ENCODE results near the gene HTRA3.

The HTRA3 gene

GRCh38 chr4:8283161-8283560, 13.6 kb downstream of the HTRA3 start:
- no peak for DNase-seq

DNA sequence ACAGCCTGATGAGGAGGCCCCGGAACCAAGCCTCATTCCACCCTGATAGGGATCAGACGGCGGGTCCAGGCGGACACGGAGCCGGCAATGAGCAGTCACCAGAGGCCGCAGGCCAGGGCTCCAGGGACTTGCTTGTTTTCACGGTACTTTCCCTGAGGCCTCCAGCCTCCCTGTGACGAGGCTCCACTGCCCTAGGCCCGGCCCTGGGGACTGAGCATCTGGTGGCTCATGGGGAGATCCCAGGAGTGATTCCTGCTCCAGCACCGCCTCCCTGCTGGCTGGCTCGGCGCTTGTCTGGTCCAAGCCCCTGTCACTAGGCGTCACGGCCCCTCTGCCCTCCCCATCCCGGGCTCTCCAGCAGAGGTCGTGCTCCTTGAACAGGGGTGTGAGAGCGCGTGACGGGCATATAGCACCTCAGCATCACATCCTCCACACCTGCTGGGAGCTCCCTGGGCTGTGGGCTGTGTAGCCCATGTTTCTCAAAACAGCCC, 14.1 kb downstream of the HTRA3 start:
- DNase-seq: no peak

- no peak for DNase-seq
Measured at GRCh38 chr4:8284391-8284790, 14.8 kb downstream of the HTRA3 start.

DNA sequence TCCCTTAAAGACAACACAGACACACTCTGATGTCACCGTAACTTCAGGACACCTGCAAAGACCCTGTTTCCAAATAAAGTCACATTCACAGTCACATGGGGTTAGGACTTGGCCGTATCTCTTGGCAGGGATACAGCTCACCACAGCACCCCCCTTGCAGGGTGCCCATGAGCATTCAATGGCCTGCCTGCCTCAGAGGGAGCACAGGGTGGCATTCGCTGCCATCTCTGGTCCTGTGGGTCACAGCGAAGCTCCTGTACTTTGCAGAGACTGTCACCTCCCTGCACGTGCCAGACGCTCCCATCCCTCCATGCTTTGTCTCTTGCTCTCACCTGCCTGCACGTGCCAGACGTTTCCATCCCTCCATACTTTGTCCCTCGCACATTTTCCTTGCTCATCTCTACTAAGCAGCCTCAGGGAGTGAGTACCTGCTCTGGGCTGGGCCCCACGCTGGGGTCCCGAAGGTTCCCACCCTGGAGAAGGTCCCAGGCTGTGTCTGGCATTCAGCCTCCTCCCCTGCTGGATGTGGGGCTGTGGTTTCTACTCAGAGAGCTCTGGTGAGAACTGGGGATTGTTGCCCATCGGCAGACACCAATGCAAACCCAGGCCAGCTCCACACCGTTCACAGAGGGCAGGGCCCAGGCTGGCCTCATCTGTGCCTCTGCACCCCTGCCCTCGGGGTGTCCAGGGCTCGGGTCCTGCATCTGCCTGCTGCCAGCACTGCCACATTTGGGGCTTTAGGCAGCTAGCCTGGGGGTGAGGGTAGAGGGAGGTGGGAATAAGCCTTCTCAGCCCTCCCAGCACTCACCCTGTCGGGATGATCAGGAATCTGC, 15.8 kb downstream of the HTRA3 start:
- DNase-seq: no peak

DNA sequence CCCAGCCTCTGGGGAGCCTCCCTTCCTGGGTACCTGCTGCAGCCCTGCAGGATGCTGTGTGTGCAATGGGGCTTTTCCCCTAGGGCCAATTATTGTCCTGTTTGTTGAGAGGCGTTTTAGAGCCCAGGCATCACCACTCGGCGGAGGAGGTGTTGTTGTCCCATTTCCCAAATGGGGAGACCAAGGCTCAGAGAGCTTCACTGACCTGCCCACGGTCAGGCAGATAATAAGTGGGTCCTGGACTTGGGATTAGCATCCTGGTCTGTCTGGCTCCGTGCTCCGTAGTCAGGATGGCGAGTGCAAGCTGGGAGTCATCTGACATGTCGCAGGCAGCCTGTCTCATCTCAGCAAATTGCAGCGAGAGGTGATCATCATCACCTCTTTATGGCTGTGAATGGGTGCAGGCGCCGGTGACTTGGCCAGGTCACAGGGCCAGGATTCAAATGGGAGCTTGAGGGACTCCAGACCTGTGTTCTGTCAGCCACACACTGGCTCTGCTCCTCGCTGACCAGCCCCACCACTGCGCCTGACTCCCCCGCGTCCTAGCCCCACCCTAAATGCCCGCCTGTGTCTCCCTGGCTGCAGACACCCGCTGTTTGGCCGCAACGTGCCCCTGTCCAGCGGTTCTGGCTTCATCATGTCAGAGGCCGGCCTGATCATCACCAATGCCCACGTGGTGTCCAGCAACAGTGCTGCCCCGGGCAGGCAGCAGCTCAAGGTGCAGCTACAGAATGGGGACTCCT, 16.6 kb downstream of the HTRA3 start:
- DNase-seq: no peak

- DNase-seq: no peak
Measured at GRCh38 chr4:8286719-8287342, 17.3 kb downstream of the HTRA3 start.

DNA sequence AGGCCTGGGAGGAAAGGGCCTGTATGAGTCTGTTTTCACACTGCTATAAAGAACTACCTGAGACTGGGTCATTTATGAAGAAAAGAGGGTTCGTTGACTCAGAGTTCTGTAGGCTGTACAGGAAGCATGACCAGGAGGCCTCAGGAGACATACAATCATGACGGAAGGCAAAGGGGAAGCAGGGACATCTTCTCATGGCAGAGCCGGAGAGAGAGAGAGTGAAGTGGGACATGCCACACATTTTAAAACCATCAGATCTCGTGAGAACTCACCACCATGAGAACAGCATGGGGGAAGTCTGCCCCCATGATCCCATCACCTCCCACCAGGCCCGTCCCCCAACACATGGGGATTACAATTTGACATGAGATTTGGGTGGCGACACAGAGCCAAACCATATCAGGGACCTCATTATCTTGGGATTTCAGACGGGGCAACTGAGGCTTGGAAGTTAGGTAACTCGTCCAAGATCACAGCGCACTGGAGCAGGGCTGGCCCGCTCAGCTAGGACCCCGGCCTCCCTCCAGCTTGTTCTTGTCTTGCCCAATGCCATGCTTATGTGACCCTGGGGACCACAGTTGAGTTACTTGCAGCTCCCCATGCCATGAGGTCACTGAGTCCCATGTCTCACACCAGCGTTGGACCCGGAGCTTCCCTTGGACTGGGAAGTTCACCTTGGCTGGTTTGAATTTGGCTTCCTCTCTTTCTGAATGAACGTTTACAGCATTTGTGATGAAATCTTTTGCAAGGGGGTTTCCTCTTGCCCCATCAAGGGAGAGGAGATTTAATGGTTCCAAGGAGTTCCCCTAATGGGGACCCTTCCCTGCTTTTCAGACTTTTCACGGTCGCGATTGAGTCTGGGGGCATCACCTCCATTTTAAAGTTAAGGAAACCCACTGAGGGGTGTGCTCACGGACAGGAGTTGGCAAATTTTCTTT, 18.1 kb downstream of the HTRA3 start:
- DNase-seq: no peak

- no peak for DNase-seq
Measured at GRCh38 chr4:8289151-8289750, 19.7 kb downstream of the HTRA3 start.

GRCh38 chr4:8289956-8290700, 20.6 kb downstream of the HTRA3 start:
- no peak for DNase-seq

GRCh38 chr4:8290701-8290970, 21.1 kb downstream of the HTRA3 start:
- no peak for DNase-seq

- no peak for DNase-seq
Measured at GRCh38 chr4:8291036-8291682, 21.6 kb downstream of the HTRA3 start.

DNA sequence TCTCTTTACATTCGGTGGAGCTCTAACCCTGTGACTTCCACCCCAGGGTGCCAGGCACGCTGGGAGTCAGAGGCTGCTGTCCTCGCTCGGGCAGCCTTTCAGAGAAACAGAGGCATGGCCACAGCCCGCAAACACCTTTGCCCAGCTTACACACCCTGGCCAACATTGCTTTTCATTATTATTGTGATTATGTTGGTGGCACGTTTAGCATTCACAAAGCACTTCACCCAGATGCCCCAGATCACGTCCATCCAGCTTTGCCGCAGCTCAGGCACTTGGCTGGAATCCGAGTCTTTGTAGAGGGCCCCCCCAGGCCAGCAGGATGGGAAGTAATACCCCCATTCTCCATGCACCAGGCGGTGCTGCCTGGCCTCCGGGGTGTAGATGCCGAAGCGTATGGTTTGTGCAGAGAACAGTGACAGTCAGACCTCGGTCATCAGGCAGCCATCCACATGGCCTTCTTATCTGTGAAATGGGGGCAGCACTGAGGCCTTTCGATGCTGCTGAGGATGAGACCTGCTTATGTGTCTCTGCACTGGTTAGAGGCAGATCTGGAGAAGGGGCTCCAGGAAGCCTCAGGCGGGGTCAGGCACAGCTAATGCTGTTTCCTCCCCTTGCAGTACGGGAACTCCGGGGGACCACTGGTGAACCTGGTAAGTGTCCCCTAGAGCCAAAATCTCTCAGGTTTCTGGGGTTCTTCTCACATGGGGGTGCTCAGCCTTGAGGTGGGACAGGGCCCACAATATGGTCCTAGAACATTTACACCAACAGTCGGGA, 22.3 kb downstream of the HTRA3 start:
- DNase-seq: no peak

- DNase-seq: no peak
Measured at GRCh38 chr4:8292478-8293107, 23.0 kb downstream of the HTRA3 start.

DNA sequence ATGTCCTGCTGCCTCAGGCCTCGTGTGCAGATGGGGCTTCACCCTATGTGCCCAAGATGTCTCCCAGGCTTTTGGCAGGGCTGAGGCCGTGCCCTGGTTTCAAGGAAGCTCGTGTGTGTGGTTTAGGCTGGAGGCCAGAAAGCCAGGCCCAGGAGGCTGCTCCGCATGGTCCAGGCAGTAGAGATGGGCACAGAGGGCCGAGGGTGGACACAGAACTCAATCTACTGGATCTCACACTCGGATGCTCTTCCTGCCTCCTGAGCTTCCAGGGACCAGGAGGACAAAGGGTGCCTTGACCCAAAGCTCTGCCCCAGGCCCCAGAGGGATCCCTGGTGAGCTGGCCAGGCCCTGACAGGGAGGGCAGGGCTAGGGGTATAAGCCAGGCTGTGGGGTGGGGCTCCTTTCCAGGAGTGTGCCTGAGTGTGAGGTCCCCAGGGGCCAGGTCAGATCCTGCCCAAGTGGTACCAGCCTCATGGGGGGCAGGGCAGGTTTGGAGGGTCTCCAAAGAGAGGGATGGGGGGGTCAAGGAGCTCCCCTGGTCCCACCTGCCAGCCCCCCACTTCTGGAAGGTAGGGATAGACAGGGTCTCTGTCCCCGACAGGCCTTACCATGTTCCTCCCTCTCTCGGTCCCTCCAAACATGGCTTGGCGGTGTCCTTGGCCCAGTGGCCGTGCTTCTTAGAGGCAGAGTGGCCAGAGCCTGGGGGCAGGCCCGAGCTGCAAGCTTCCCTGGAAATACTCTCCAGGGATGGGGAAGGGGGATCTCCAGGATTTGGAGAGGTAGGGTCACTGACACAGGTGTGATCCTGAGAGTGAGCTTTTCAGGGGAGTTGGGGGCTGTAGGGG, 23.8 kb downstream of the HTRA3 start:
- no peak for DNase-seq

- no peak for DNase-seq
Measured at GRCh38 chr4:8294036-8294435, 24.5 kb downstream of the HTRA3 start.

DNA sequence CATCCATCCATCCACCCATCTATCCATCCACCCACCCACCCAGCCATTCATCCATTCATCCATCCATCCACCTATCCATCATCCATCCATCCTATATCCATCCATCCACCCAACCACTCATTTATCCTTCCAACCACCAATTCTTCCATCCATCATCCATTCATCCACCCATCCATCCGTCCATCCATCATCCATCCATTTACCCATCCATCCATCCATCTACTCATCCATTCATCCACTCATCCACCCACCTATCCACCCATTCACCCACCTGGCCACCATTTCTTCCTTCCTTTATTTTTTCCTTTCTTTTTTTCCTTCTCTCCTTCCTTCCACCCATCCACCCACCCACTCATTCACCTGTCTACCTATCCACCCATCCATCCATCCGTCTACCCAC, 25.2 kb downstream of the HTRA3 start:
- DNase-seq: no peak

- no peak for DNase-seq
Measured at GRCh38 chr4:8295471-8295870, 25.9 kb downstream of the HTRA3 start.

- DNase-seq: no peak
Measured at GRCh38 chr4:8296491-8296890, 26.9 kb downstream of the HTRA3 start.

- DNase-seq: no peak
Measured at GRCh38 chr4:8297141-8297601, 27.6 kb downstream of the HTRA3 start.

All from activated T-cell treated with anti-CD3 and anti-CD28 coated beads, Interleukin-2, amount 50 U/mL, for 48 hours (primary cell).